H9 (cell line): ENCODE results near the gene LFNG. TPM values are rescaled to one million over a fixed set of nuclear protein-coding genes. Genes with fewer than 3 reads are reported as not detected.
A peak's percentile ranks its signal among the peaks of the same experiment; 100 is the strongest.

Experiments used
- DNase-seq: peaks from one replicate; pipeline ENCODE4 v3.0.0-alpha.2; 2017
- H2AFZ ChIP-seq: one replicate; pipeline ENCODE4 v1.6.1; 2013; ENCODE audit warnings: mild to moderate bottlenecking, low read length, control low read depth, moderate library complexity
- H2AK5ac ChIP-seq: 2 replicates; pipeline ENCODE4 v1.6.1; 2013; ENCODE audit warnings: low read length, control low read depth, mixed read lengths; ENCODE audit not compliant: insufficient read length
- H2BK120ac ChIP-seq: one replicate; pipeline ENCODE4 v1.6.1; 2013; ENCODE audit warnings: low read depth, mild to moderate bottlenecking, low read length, control low read depth, inconsistent platforms; ENCODE audit not compliant: poor library complexity, severe bottlenecking
- H2BK12ac ChIP-seq: 2 replicates; pipeline ENCODE4 v1.6.1; 2013; ENCODE audit warnings: low read length, control low read depth, mixed read lengths, low read depth; ENCODE audit not compliant: insufficient read length
- H2BK15ac ChIP-seq: 2 replicates; pipeline ENCODE4 v1.6.1; 2013; ENCODE audit warnings: low read depth, low read length, control low read depth
- H2BK20ac ChIP-seq: one replicate; pipeline ENCODE4 v1.6.1; 2013; ENCODE audit warnings: low read depth, mild to moderate bottlenecking, low read length, control low read depth, inconsistent platforms; ENCODE audit not compliant: poor library complexity, severe bottlenecking
- H2BK5ac ChIP-seq: 2 replicates; pipeline ENCODE4 v1.6.1; 2013; ENCODE audit warnings: low read length, control low read depth, mixed read lengths; ENCODE audit not compliant: insufficient read length
- H3K14ac ChIP-seq: 2 replicates; pipeline ENCODE4 v1.6.1; 2013; ENCODE audit warnings: low read length, control low read depth; ENCODE audit not compliant: insufficient read depth
- H3K18ac ChIP-seq: 2 replicates; pipeline ENCODE4 v1.6.1; 2013; ENCODE audit warnings: low read depth, mild to moderate bottlenecking, mixed read lengths, low read length, control low read depth; ENCODE audit not compliant: insufficient read length
- H3K23ac ChIP-seq: 2 replicates; pipeline ENCODE4 v1.6.1; 2013; ENCODE audit warnings: low read length, control low read depth, mixed read lengths, low read depth; ENCODE audit not compliant: insufficient read length
- H3K23me2 ChIP-seq: 2 replicates; pipeline ENCODE4 v1.6.1; 2013; ENCODE audit warnings: low read depth, mild to moderate bottlenecking, mixed read lengths, low read length, control low read depth; ENCODE audit not compliant: insufficient read length, poor library complexity, severe bottlenecking
- H3K27ac ChIP-seq: 2 replicates; pipeline ENCODE4 v1.5.1; 2013; ENCODE audit warnings: low read length, control low read depth, mixed read lengths, low read depth; ENCODE audit not compliant: insufficient read length
- H3K27me3 ChIP-seq: 2 replicates; pipeline ENCODE4 v1.6.1; 2013; ENCODE audit warnings: low read length, control low read depth, inconsistent platforms; ENCODE audit not compliant: insufficient read depth
- H3K4ac ChIP-seq: 2 replicates; pipeline ENCODE4 v1.6.1; 2013; ENCODE audit warnings: low read depth, mild to moderate bottlenecking, control low read depth, inconsistent platforms, low read length, moderate library complexity
- H3K4me1 ChIP-seq: 2 replicates; pipeline ENCODE4 v1.6.1; 2013; ENCODE audit warnings: low read length, control low read depth, inconsistent platforms; ENCODE audit not compliant: insufficient read depth
- H3K4me2 ChIP-seq: 2 replicates; pipeline ENCODE4 v1.6.1; 2013; ENCODE audit warnings: low read length, control low read depth, mixed read lengths; ENCODE audit not compliant: insufficient read length, insufficient read depth
- H3K56ac ChIP-seq: 2 replicates; pipeline ENCODE4 v1.6.1; 2013; ENCODE audit warnings: low read depth, mild to moderate bottlenecking, mixed read lengths, low read length, control low read depth; ENCODE audit not compliant: insufficient read length
- H3K79me1 ChIP-seq: 2 replicates; pipeline ENCODE4 v1.6.1; 2013; ENCODE audit warnings: low read depth, mild to moderate bottlenecking, moderate library complexity, low read length, control low read depth, inconsistent platforms; ENCODE audit not compliant: insufficient read depth, poor library complexity, severe bottlenecking
- H3K79me2 ChIP-seq: 2 replicates; pipeline ENCODE4 v1.6.1; 2013; ENCODE audit warnings: low read length, control low read depth, inconsistent platforms; ENCODE audit not compliant: insufficient read depth
- H3K9ac ChIP-seq: 2 replicates; pipeline ENCODE4 v1.6.1; 2013; ENCODE audit warnings: low read length, control low read depth, mixed read lengths; ENCODE audit not compliant: insufficient read length; ENCODE audit errors: extremely low read depth
- H3K9me3 ChIP-seq: one replicate; pipeline ENCODE4 v1.6.1; 2013; ENCODE audit warnings: low read depth, low read length, inconsistent platforms; ENCODE audit not compliant: control insufficient read depth
- H3T11ph ChIP-seq: one replicate; pipeline ENCODE4 v1.6.1; 2013; ENCODE audit warnings: mild to moderate bottlenecking, low read length, control low read depth, inconsistent platforms
- H4K20me1 ChIP-seq: one replicate; pipeline ENCODE4 v1.6.1; 2013; ENCODE audit not compliant: control insufficient read depth, insufficient read length, insufficient read depth
- H4K5ac ChIP-seq: 2 replicates; pipeline ENCODE4 v1.6.1; 2013; ENCODE audit warnings: low read depth, mild to moderate bottlenecking, mixed read lengths, low read length, control low read depth; ENCODE audit not compliant: insufficient read length
- H4K8ac ChIP-seq: replicated peaks from 2 replicates; pipeline ENCODE4 v1.6.1; 2013; ENCODE audit warnings: low read length, control low read depth, mixed read lengths, low read depth; ENCODE audit not compliant: insufficient read length
- H4K91ac ChIP-seq: 2 replicates; pipeline ENCODE4 v1.6.1; 2013; ENCODE audit warnings: low read depth, mild to moderate bottlenecking, moderate library complexity, mixed read lengths, low read length, control low read depth; ENCODE audit not compliant: insufficient read length
- H3K27ac Mint-ChIP-seq, 3 experiments: 2 replicates in 2 of 3; 3 replicates in 1 of 3; pipeline ENCODE4 v1.8.0; 2020 to 2021; ENCODE audit warnings: mixed read lengths in 3 of 3, mild to moderate bottlenecking in 1 of 3, moderate library complexity in 1 of 3
- H3K27me3 Mint-ChIP-seq: 2 replicates; pipeline ENCODE4 v1.8.0; 2021; ENCODE audit warnings: low read depth, mild to moderate bottlenecking, moderate library complexity, mixed read lengths
- H3K36me3 Mint-ChIP-seq, 3 experiments: 2 replicates in 2 of 3; 3 replicates in 1 of 3; pipeline ENCODE4 v1.8.0; 2020 to 2021; ENCODE audit warnings: low read depth in 3 of 3, mixed read lengths in 3 of 3; ENCODE audit not compliant: insufficient read depth in 1 of 3
- H3K4me1 Mint-ChIP-seq, 2 experiments: 2 replicates each; pipeline ENCODE4 v1.8.0; 2020; ENCODE audit warnings: mixed read lengths in 2 of 2
- H3K4me3 Mint-ChIP-seq, 2 experiments: 2 replicates in 1 of 2; 3 replicates in 1 of 2; pipeline ENCODE4 v1.8.0; 2020 to 2021; ENCODE audit warnings: mild to moderate bottlenecking in 2 of 2, mixed read lengths in 2 of 2, moderate library complexity in 1 of 2
- H3K9me3 Mint-ChIP-seq, 2 experiments: 2 replicates in 1 of 2; 3 replicates in 1 of 2; pipeline ENCODE4 v1.8.0; 2020; ENCODE audit warnings: mild to moderate bottlenecking in 2 of 2, mixed read lengths in 2 of 2, moderate library complexity in 1 of 2
- WGBS: extraction: QIAGEN DNeasy Blood & Tissue Kit; methylation state at CpG from one replicate; pipeline ENCODE4 v1.1.7; 2013; ENCODE audit warnings: missing lambda C conversion rate, low lambda C conversion rate, mixed read lengths; ENCODE audit not compliant: insufficient read length; ENCODE audit errors: extremely low coverage; 5-methylcytosine and 5-hydroxymethylcytosine counted together
- total RNA-seq: library from RNA; stranded (reverse); gene quantifications from 2 replicates; pipeline ENCODE4 v1.2.1, GENCODE V29; 2021
- TF ChIP-seq, protein P1 (sequence below): fragments of 200-600 bp; sonication (generic); conservative IDR thresholded peaks from 3 replicates; pipeline ENCODE4 v1.8.0; 2021; ENCODE audit warnings: antibody characterized with exemption, mild to moderate bottlenecking

The LFNG gene
- total RNA-seq, 1 experiment from 2014 or later = 52.9 TPM

DNA sequence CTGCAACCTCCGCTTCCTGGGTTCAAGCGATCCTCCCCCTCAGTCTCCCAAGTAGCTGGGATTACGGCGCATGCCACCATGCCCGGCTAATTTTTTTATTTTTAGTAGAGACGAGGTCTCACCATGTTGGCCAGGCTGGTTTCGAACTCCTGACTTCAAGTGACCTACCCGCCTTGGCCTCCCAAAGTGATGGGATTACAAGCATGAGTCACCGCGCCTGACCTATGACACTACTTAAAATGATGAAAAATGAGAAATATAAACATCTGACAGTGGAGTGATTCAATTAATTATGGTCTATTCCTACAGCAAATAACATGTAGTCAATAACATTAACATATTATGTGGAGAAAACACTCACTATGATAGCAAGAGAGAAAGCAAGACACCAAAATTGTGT lies 33.5 kb downstream of the LFNG start:
- Histone ChIP-seq H2BK12ac (no peak overlapping the region), H2AK5ac (no peak overlapping the region), H3T11ph (no peak overlapping the region), H3K23me2 (peaks cover 11% of the 10 kb centered on the region), H3K56ac (no peak overlapping the region), H3K27ac (no peak overlapping the region), H2AFZ (no peak overlapping the region), H2BK15ac (no peak overlapping the region), H3K4me1 (no peaks in the 10 kb centered on the region), H3K23ac (no peak overlapping the region), H4K91ac (no peak overlapping the region), H2BK5ac (no peak overlapping the region), H3K9ac (no peak overlapping the region), H4K8ac (no peak overlapping the region), H2BK20ac (no peak overlapping the region), H2BK120ac (no peak overlapping the region), H4K5ac (no peak overlapping the region), H3K79me2 (no peaks in the 10 kb centered on the region), H4K20me1 (no peaks in the 10 kb centered on the region), H3K18ac (no peak overlapping the region), H3K14ac (no peak overlapping the region), H3K4ac (no peak overlapping the region), H3K79me1 (no peaks in the 10 kb centered on the region), H3K27me3 (no peaks in the 10 kb centered on the region), H3K9me3 (no peaks in the 10 kb centered on the region), H3K4me2 (no peak overlapping the region)
- Mint-ChIP-seq H3K4me3 (peak overlapping the region in 1 of 2 experiments; percentile 38; a peak in 1 of 5 replicates), H3K27me3 (no peaks in the 10 kb centered on the region), H3K4me1 (peaks cover 10 to 12% of the 10 kb centered on the region in 2 experiments), H3K9me3 (no peaks in the 10 kb centered on the region), H3K36me3 (peaks cover 17 to 38% (median 38%) of the 10 kb centered on the region in 3 experiments; a peak in 6 of 7 replicates), H3K27ac (no peak overlapping the region)
- WGBS = no CpG with 5 or more reads among the region's 10 CpGs
- TF ChIP-seq, protein P1, sequence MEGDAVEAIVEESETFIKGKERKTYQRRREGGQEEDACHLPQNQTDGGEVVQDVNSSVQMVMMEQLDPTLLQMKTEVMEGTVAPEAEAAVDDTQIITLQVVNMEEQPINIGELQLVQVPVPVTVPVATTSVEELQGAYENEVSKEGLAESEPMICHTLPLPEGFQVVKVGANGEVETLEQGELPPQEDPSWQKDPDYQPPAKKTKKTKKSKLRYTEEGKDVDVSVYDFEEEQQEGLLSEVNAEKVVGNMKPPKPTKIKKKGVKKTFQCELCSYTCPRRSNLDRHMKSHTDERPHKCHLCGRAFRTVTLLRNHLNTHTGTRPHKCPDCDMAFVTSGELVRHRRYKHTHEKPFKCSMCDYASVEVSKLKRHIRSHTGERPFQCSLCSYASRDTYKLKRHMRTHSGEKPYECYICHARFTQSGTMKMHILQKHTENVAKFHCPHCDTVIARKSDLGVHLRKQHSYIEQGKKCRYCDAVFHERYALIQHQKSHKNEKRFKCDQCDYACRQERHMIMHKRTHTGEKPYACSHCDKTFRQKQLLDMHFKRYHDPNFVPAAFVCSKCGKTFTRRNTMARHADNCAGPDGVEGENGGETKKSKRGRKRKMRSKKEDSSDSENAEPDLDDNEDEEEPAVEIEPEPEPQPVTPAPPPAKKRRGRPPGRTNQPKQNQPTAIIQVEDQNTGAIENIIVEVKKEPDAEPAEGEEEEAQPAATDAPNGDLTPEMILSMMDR = no peak
- DNase-seq = no peak
